Kasumi-1 (cell line): ENCODE data around the gene XAGE1A.
"Not testable (repeated sequence)": the region's sequence is repeated elsewhere in the genome, so short reads cannot be mapped to it uniquely, and the experiment has no call there.

Source experiments
- DNase-seq, 2 experiments: peaks; one replicate each; lab custom pipeline; 2025; lab: John Stamatoyannopoulos, UW

XAGE1A gene, protein sequence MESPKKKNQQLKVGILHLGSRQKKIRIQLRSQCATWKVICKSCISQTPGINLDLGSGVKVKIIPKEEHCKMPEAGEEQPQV

DNA sequence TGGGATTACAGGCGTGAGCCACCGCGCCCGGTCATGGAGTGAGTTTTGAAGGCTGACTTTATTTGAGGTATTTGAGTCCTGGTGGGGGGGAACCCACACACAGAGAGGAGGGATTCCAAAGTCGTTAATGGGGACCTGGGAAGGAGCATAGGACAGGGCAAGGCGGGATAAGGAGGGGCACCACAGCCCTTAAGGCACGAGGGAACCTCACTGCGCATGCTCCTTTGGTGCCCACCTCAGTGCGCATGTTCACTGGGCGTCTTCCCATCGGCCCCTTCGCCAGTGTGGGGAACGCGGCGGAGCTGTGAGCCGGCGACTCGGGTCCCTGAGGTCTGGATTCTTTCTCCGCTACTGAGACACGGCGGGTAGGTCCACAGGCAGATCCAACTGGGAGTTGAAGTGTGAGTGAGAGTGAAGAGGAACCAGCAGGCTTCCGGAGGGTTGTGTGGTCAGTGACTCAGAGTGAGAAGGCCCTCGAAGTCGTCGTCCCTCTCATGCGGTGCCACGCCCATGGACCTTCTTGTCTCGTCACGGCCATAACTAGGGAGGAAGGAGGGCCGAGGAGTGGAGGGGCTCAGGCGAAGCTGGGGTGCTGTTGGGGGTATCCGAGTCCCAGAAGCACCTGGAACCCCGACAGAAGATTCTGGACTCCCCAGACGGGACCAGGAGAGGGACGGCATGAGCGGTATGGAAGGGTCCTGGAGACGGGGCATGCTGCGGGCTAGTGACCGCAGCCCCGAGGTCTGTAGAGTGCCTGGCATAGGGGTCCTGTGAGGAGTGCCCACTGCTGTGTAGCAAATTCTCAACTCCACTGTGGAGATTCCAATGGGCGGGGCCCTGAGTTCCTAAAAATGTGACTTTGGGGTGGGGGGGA, at the start of gene XAGE1A:
Gene XAGE1A (plus strand): TSS at position 264 of the 874 bp plus-strand sequence. CDS start 1,554 bp downstream, outside the sequence.
- DNase-seq, result not testable (repeated sequence)

DNA sequence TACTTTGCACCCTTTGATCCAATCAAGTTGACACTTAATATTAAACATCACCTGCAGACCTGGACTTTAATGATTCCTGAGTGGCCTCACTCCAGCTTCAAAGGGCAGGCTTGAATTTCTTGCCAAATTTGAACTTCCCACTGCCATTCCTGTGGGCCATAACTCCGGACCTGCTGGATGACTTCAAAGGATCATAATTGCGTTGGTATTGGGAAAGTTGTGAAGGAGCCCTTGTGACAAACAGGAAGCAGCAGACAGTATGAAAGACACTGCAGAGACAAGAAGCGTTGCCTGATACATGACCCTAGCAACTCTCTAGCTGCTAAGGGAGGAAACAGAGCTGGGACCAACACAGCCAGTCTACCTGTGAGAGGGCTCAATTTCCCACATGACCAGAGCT, 43.6 kb upstream of the XAGE1A start:
- not testable (repeated sequence) for DNase-seq

DNA sequence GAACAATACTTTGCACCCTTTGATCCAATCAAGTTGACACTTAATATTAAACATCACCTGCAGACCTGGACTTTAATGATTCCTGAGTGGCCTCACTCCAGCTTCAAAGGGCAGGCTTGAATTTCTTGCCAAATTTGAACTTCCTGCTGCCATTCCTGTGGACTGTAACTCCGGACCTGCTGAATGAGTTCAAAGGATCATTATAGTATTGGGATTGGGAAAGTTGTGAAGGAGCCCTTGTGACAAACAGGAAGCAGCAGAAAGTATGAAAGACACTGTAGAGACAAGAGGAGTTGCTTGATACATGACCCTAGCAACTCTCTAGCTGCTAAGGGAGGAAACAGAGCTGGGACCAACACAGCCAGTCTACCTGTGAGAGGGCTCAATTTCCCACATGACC, 24.3 kb upstream of the XAGE1A start:
- DNase-seq, result not testable (repeated sequence)

DNA sequence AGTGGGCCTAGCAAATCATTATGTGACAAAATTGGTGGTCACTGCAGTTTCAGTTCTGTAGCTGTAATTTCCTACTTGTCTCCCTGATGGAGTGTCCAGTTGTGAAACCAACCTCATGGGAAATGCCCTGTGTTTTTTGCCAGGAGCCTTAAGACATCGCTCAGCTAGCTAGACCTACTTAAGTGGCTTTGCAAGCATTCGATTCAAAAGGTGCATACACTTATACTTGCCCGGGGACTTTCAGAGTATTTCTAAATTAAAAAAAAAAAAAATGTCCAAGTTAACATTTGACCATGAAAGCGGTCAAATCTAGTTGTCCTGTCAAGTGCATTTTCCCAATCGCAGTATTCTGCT, 788 bp downstream of the XAGE1A start:
- DNase-seq, result not testable (repeated sequence)

DNA sequence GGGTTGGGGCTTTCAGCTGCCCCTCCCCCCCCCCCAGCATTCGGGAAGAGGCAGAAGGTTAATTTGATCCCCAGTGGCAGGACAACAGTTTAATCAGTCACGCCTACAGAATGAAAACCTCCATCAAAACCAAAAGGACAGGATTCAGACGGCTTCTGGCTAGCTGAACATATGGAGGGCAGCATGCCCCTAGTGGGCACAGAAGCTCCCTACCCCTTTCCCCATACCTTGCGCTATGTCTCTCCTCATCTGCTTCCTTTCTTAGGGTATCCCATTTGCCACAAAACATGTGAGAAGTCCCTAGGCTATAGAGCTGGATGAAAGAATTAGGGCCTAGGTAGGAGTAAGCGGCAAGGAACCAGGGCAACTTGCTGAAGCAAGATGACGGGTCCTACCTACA, 5.8 kb downstream of the XAGE1A start:
- not testable (repeated sequence) for DNase-seq

DNA sequence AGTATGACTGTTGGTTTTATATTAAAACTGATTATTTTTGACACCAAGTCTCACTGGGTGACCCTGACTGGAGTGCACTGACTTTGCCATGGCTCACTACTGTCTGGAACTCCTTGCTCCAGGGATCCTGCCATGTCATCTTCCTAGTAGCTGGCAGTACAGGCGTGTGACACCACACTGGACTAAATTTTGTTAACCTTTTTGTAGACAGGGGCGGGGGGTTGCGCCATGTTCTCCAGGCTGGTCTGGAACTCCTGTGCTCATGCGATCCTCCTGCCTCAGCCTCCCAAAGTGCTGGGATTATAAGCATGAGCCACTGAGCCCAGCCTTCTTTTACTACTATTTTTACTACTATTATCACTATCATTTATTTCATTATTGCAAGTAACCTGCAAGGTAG, 8.9 kb downstream of the XAGE1A start:
- no peak for DNase-seq

DNA sequence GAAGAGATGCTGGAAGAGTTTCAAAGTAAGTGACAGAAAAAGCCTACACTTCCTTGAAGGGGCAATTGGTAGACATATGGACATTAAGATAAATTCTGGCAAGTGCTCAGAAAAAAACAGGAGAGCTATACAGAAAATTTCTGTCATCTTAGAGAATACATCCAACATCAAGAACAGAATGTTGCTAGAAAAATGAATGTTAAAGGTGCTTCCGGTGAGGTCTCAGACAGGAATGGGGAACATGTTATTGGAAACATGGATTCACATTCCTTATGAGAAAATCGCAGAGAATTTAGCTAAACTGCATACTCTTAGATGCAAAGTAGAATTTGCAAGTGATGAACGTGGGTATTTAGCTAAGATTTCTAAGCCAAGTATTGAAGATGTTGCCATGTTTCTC, 11.7 kb downstream of the XAGE1A start:
- no peak for DNase-seq

DNA sequence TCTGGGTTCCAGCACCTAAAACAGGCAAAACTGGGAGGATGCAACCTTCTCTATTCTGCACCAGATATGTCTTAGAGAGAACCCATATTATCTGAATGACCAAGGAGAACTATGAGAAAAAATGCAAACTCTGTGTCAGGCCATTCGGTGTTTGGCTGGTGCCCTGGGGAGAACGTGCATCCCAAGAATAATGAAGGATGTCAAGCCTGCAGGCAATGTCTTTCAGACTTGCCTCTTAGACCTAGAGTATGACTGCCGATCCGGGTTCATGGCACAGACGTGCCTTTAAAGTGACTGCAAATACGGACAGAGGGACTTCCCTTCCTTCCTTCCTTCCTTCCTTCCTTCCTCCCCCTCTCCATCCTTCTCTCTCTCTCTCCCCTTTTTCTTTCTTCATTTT, 14.3 kb downstream of the XAGE1A start:
- DNase-seq, result no peak

DNA sequence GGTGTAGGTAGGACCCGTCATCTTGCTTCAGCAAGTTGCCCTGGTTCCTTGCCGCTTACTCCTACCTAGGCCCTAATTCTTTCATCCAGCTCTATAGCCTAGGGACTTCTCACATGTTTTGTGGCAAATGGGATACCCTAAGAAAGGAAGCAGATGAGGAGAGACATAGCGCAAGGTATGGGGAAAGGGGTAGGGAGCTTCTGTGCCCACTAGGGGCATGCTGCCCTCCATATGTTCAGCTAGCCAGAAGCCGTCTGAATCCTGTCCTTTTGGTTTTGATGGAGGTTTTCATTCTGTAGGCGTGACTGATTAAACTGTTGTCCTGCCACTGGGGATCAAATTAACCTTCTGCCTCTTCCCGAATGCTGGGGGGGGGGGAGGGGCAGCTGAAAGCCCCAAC, 15.5 kb downstream of the XAGE1A start:
- DNase-seq, result not testable (repeated sequence)

DNA sequence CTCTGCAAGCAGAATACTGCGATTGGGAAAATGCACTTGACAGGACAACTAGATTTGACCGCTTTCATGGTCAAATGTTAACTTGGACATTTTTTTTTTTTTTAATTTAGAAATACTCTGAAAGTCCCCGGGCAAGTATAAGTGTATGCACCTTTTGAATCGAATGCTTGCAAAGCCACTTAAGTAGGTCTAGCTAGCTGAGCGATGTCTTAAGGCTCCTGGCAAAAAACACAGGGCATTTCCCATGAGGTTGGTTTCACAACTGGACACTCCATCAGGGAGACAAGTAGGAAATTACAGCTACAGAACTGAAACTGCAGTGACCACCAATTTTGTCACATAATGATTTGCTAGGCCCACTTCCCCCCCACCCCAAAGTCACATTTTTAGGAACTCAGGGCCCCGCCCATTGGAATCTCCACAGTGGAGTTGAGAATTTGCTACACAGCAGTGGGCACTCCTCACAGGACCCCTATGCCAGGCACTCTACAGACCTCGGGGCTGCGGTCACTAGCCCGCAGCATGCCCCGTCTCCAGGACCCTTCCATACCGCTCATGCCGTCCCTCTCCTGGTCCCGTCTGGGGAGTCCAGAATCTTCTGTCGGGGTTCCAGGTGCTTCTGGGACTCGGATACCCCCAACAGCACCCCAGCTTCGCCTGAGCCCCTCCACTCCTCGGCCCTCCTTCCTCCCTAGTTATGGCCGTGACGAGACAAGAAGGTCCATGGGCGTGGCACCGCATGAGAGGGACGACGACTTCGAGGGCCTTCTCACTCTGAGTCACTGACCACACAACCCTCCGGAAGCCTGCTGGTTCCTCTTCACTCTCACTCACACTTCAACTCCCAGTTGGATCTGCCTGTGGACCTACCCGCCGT, 20.7 kb downstream of the XAGE1A start:
- not testable (repeated sequence) for DNase-seq

DNA sequence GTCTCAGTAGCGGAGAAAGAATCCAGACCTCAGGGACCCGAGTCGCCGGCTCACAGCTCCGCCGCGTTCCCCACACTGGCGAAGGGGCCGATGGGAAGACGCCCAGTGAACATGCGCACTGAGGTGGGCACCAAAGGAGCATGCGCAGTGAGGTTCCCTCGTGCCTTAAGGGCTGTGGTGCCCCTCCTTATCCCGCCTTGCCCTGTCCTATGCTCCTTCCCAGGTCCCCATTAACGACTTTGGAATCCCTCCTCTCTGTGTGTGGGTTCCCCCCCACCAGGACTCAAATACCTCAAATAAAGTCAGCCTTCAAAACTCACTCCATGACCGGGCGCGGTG, 21.3 kb downstream of the XAGE1A start, which contains the start of gene XAGE1B:
Gene XAGE1B (minus strand): TSS at position 77 of the 339 bp plus-strand sequence. CDS start 1,536 bp downstream, outside the sequence.
- DNase-seq, result not testable (repeated sequence)

DNA sequence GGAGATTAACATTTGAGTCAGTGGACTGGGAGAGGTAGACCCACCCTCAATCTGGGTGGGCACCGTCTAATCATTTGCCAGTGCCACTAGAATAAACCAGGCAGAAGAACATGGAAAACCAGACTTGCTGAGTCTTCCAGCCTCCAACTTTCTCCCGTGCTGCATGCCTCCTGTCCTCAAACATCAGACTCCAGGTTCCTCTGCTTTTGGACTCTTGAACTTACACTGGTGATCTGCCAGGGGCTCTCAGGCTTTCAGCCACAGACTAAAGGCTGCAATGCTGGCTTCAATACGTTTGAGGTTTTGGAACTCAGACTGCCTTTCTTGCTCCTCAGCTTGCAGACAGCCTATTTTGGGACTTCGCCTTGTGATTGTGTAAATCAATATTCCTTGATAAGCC, 45.4 kb downstream of the XAGE1A start:
- DNase-seq, result not testable (repeated sequence)

DNA sequence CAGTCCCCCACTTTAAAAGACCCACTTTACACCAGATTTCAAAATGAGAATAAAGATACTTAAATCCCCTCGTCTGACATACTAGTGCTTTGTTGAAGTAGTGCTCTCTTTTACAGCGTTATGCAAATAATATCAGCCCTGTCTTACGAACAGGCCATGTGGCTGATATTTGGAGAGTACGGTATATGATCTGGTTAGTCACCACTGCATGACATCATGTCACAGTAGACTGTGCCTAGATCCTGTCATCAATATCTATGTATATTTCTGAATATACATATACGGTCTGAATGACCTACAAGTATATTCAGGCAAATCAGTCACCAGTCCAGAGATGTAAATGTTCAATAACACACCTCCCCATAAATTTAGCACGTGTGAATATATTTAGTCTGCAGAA, 46.7 kb downstream of the XAGE1A start:
- DNase-seq, result no peak

DNA sequence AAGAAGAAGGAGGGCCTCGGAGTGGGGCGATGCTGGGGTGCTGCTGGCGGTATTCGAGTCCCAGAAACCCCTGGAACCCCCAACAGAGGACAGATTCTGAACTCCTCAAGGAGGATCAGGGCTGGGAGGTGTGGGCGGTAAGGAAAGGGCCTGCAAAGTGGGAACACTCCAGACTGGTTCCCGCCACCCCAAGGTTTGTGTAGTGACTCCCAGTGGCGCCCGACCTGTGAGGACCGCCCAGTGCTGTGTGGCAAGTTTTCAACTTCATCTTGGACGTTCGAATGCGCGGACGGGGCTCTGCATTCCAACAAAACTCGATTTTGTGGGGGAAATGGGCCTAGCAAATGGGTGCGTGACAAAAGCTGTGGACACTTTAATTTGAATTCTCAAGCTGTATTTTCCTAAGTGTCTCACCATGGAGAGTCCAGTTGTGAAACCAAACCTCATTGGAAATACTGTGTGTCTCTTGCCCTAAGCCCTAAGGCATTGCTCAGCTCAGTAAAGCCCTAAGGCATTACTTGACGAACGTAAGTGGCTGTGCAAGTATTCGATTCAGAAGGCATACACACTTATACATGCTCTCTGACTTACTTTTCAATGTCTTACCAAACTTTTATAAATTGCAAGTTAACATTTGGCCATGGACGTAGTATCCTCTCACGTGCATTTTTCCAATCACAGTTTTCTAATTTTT, 48.7 kb downstream of the XAGE1A start:
- DNase-seq, result no peak

DNA sequence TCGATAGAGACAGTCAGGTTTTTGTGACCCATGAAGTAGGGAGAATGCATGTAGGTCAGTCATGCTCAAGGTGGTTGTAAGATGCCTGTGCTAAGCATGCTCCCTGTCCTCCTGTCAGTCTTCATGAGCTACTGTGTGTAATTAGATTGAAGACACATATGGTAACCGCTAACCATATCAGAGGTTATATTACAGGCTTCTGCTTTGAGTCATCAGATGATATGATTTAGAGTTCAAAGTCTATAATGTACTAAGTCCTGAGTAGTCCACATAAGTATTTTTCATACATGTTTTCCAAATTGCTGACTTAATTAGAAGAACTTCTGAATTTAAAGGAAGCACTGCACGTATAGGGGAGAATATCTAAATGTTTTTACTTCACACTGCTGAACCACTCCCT, 53.2 kb downstream of the XAGE1A start:
- DNase-seq, result not testable (repeated sequence)
